ENCODE data around the gene PPM1F. TPM values are rescaled to one million over a fixed set of nuclear protein-coding genes. Genes with fewer than 3 reads are reported as not detected.
"Not testable (repeated sequence)": the region's sequence is repeated elsewhere in the genome, so short reads cannot be mapped to it uniquely, and the experiment has no call there.

Gene PPM1F
- total RNA-seq, 1 donor from 2014 or later = 25.1 TPM

DNA sequence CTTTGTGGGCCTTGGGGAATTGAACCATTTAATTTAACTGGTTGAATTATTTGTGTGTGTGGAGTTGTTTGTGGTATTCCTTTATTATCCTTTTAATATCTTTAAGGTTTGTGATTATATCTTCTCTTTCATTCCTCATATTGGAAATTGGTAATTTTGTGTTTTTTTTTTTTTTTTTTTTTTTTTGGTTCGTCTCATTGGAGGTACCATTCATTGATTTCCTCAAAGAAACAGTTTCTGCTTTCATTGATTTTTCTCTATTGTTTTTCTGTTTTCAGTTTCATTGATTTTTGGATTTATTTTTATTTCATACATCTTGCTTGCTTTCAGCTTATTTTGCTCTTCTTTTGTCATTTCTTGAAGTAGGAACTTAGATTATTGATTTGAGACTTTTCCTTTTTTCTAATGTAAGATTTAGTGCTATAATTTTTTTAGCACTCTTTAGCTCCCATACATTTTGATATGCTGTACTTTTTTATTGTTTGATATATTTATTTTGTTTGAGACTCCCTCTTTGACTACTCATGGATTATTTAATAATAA, 54.2 kb downstream of the PPM1F start:
- no peak for DNase-seq (ENCODE audit: low read depth)
- TF ChIP-seq, protein P1, sequence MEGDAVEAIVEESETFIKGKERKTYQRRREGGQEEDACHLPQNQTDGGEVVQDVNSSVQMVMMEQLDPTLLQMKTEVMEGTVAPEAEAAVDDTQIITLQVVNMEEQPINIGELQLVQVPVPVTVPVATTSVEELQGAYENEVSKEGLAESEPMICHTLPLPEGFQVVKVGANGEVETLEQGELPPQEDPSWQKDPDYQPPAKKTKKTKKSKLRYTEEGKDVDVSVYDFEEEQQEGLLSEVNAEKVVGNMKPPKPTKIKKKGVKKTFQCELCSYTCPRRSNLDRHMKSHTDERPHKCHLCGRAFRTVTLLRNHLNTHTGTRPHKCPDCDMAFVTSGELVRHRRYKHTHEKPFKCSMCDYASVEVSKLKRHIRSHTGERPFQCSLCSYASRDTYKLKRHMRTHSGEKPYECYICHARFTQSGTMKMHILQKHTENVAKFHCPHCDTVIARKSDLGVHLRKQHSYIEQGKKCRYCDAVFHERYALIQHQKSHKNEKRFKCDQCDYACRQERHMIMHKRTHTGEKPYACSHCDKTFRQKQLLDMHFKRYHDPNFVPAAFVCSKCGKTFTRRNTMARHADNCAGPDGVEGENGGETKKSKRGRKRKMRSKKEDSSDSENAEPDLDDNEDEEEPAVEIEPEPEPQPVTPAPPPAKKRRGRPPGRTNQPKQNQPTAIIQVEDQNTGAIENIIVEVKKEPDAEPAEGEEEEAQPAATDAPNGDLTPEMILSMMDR (conservative IDR thresholded peaks at IDR 0.05; ENCODE audit: low read depth, low read length) = no peak
- no peak overlapping the region for H3K4me3 ChIP-seq (ENCODE audit: low read depth, low read length)

- DNase-seq (ENCODE audit: low read depth) = no peak
- no peak overlapping the region for H3K4me3 ChIP-seq (ENCODE audit: low read depth, low read length)
- TF ChIP-seq, protein P1 (conservative IDR thresholded peaks at IDR 0.05; ENCODE audit: low read depth, low read length) = no peak
Measured at GRCh38 chr22:21896951-21897513, 55.6 kb downstream of the PPM1F start.

- DNase-seq (ENCODE audit: low read depth); H3K4me3 ChIP-seq (ENCODE audit: low read depth, low read length): not testable (repeated sequence)
Measured at GRCh38 chr22:21896275-21896674, 56.4 kb downstream of the PPM1F start.

GRCh38 chr22:21894799-21895198, 57.8 kb downstream of the PPM1F start:
- TF ChIP-seq, protein P1 (conservative IDR thresholded peaks at IDR 0.05; ENCODE audit: low read depth, low read length) = no peak
- DNase-seq (ENCODE audit: low read depth) = no peak
- no peak overlapping the region for H3K4me3 ChIP-seq (ENCODE audit: low read depth, low read length)

DNA sequence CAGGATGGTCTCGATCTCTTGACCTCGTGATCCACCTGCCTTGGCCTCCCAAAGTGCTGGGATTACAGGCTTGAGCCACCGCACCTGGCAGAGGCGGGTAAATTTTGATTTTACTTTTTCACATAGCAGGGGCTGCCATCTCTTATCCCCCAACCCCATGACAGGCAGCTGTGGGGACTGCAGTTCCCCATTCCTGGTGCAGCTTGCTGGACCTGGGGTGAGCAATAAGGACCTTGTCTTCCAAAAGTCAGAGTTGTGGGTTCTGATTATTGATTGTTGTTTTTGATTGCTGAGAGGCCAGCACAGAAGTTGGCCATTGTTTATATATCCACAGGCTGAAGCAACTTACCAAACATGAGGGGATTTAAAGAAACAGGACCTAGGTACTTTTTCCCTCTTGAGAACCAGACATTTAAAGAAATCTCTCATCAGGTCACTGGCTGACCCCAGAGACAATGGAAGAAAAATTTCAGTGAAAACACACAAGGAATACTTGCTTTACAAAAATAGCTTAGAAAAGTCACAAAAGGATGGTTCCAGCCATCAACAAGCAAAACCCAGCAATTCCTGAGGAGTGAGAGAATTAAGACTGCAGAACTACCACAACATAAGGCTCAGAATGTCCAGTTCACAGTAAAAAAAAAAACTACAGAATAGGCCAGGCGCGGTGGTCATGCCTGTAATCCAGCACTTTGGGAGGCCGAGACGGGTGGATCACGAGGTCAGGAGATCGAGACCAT, 63.2 kb downstream of the PPM1F start:
- no peak for DNase-seq (ENCODE audit: low read depth)
- H3K4me3 ChIP-seq (ENCODE audit: low read depth, low read length) = no peak overlapping the region
- TF ChIP-seq, protein P1 (conservative IDR thresholded peaks at IDR 0.05; ENCODE audit: low read depth, low read length) = no peak

- H3K4me3 ChIP-seq (ENCODE audit: low read depth, low read length) = no peak overlapping the region
- TF ChIP-seq, protein P1 (conservative IDR thresholded peaks at IDR 0.05; ENCODE audit: low read depth, low read length) = no peak
- DNase-seq (ENCODE audit: low read depth) = no peak
Measured at GRCh38 chr22:21887841-21888240, 64.8 kb downstream of the PPM1F start.

DNA sequence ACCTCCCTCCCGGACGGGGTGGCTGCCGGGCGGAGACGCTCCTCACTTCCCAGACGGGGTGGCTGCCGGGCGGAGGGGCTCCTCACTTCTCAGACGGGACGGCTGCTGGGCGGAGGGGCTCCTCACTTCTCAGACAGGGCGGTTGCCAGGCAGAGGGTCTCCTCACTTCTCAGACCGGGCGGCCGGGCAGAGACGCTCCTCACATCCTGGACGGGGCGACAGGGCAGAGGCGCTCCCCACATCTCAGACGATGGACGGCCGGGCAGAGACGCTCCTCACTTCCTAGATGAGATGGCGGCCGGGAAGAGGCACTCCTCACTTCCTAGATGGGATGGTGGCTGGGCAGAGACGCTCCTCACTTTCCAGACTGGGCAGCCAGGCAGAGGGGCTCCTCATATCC, 68.7 kb downstream of the PPM1F start:
- not testable (repeated sequence) for DNase-seq (ENCODE audit: low read depth); H3K4me3 ChIP-seq (ENCODE audit: low read depth, low read length)

- not testable (repeated sequence) for DNase-seq (ENCODE audit: low read depth); H3K4me3 ChIP-seq (ENCODE audit: low read depth, low read length)
Measured at GRCh38 chr22:21882754-21883333, 69.8 kb downstream of the PPM1F start.
